HepG2 (cell line): ENCODE results near the gene SYPL2. TPM values are rescaled to one million over a fixed set of nuclear protein-coding genes. Genes with fewer than 3 reads are reported as not detected.
A peak's percentile ranks its signal among the peaks of the same experiment; 100 is the strongest.

Source experiments
- ATAC-seq: fragments of 200-7000 bp; cut with Tn5 transposase; 3 replicates; pipeline ENCODE4 v1.9.1; 2020; ENCODE audit warnings: mild to moderate bottlenecking, moderate library complexity
- BruUV-seq: library from RNA; stranded (reverse); fragments of 400-500 nt; replicated peaks from 2 replicates; lab custom pipeline; 2021; lab: Mats Ljungman, UMichigan
- CTCF ChIA-PET: fragments of 300-600 bp; formaldehyde crosslinking; extraction: SDS; loops from one replicate; lab custom pipeline; 2021; ENCODE audit warnings: low total read pairs, inconsistent platforms, low intra/inter-chr PET ratio; lab: Yijun Ruan, JAX
- POLR2A ChIA-PET: fragments of 350-600 bp; sonication (Branson Sonifier 250); formaldehyde crosslinking; loops from one replicate; lab custom pipeline; 2020; ENCODE audit warnings: antibody characterized with exemption, inconsistent platforms; lab: Yijun Ruan, JAX
- DNase-seq: peaks from one replicate; pipeline ENCODE4 v3.0.0-alpha.2; 2015; ENCODE audit warnings: low spot score
- FAIRE-seq: peaks from 3 replicates; lab custom pipeline; 2011; peaks lifted over from hg19 to GRCh38; lab: Jason Lieb, UNC
- H2AFZ ChIP-seq: one replicate; pipeline ENCODE4 v1.6.1; 2011; ENCODE audit warnings: low read length, inconsistent platforms
- H3K27ac ChIP-seq: fragments of 300-600 bp; 3 replicates; pipeline ENCODE4 v1.8.0; 2011; ENCODE audit warnings: mixed run types, mild to moderate bottlenecking, mixed read lengths, low read length, inconsistent platforms; ENCODE audit not compliant: insufficient read depth; ENCODE audit errors: extremely low read length
- H3K27me3 ChIP-seq, 2 experiments: fragments of 200-600 bp in 1 of 2; 2 replicates in 1 of 2; 3 replicates in 1 of 2; pipeline versions ENCODE4 v1.6.0 to v1.8.0; 2011; ENCODE audit warnings: low read length in 2 of 2, mild to moderate bottlenecking in 2 of 2, moderate library complexity in 2 of 2, inconsistent platforms in 1 of 2; ENCODE audit not compliant: insufficient read depth in 2 of 2, control insufficient read depth in 1 of 2
- H3K36me3 ChIP-seq, 2 experiments: fragments of 200-600 bp in 1 of 2; replicated peaks in 1 of 2; 2 replicates in 1 of 2; 3 replicates in 1 of 2; pipeline versions ENCODE4 v1.5.1 to v1.8.0; 2011; ENCODE audit warnings: low read length in 2 of 2, inconsistent platforms in 1 of 2; ENCODE audit not compliant: insufficient read depth in 2 of 2, control insufficient read depth in 1 of 2
- H3K4me1 ChIP-seq: 2 replicates; pipeline ENCODE4 v1.5.1; 2012; ENCODE audit warnings: low read length, inconsistent platforms; ENCODE audit not compliant: insufficient read depth
- H3K4me2 ChIP-seq: 2 replicates; pipeline ENCODE4 v1.6.0; 2011; ENCODE audit warnings: low read depth, low read length, inconsistent platforms
- H3K4me3 ChIP-seq, 3 experiments: fragments of 200-600 bp in 1 of 3; sonication (generic), shearing (Covaris generic) in 1 of 3; replicated peaks in 1 of 3; 2 replicates each; pipeline ENCODE4 v1.5.1; 2011 to 2016; ENCODE audit warnings: low read length in 3 of 3, inconsistent platforms in 2 of 3, low read depth in 2 of 3, mild to moderate bottlenecking in 2 of 3, control low read depth in 1 of 3, mixed read lengths in 1 of 3; ENCODE audit not compliant: insufficient read depth in 1 of 3
- H3K79me2 ChIP-seq: one replicate; pipeline ENCODE4 v1.6.1; 2011; ENCODE audit warnings: low read length, inconsistent platforms; ENCODE audit not compliant: insufficient read depth
- H3K9ac ChIP-seq: 2 replicates; pipeline ENCODE4 v1.6.0; 2011; ENCODE audit warnings: mild to moderate bottlenecking, low read depth, low read length, inconsistent platforms; ENCODE audit not compliant: insufficient read depth
- H3K9me3 ChIP-seq: 2 replicates; pipeline ENCODE4 v1.5.1; 2012; ENCODE audit warnings: mild to moderate bottlenecking, low read length
- H4K20me1 ChIP-seq: 2 replicates; pipeline ENCODE4 v1.6.0; 2011; ENCODE audit warnings: inconsistent platforms, mild to moderate bottlenecking, low read length, moderate library complexity; ENCODE audit not compliant: insufficient read depth
- CBFB ChIP-seq: sonication (generic); formaldehyde crosslinking; IDR thresholded peaks from 2 replicates; pipeline ENCODE4 v1.4.0; 2020; ENCODE audit warnings: missing genetic modification reagents
- EHMT2 ChIP-seq: fragments of 200-600 bp; sonication (generic); IDR thresholded peaks from 2 replicates; pipeline ENCODE4 v1.7.0; 2017; ENCODE audit warnings: antibody characterized with exemption, low read depth, low read length, borderline replicate concordance
- ETV6 ChIP-seq: sonication (generic); formaldehyde crosslinking; conservative IDR thresholded peaks from 2 replicates; pipeline ENCODE4 v1.4.0; 2020; ENCODE audit warnings: missing genetic modification reagents
- GATA4 ChIP-seq: sonication (generic); IDR thresholded peaks from 2 replicates; pipeline ENCODE4 v1.6.1; 2016; ENCODE audit warnings: antibody characterized with exemption, low read depth, borderline replicate concordance
- HIVEP1 ChIP-seq: sonication (generic); formaldehyde crosslinking; IDR thresholded peaks from 2 replicates; pipeline ENCODE4 v1.4.0; 2020; ENCODE audit warnings: mild to moderate bottlenecking, missing genetic modification reagents
- IKZF4 ChIP-seq: sonication (generic); formaldehyde crosslinking; IDR thresholded peaks from 2 replicates; pipeline ENCODE4 v1.5.1; 2020; ENCODE audit warnings: borderline replicate concordance, mild to moderate bottlenecking, low read depth, missing genetic modification reagents; ENCODE audit errors: not compliant biosample characterization
- KLF13 ChIP-seq: sonication (generic); formaldehyde crosslinking; IDR thresholded peaks from 2 replicates; pipeline ENCODE4 v1.4.0; 2020; ENCODE audit warnings: mild to moderate bottlenecking, missing genetic modification reagents
- MATR3 ChIP-seq: sonication (generic); formaldehyde crosslinking; IDR thresholded peaks from 2 replicates; pipeline ENCODE4 v1.4.0; 2020; ENCODE audit warnings: missing genetic modification reagents
- MIER3 ChIP-seq: IDR thresholded peaks from 2 replicates; pipeline ENCODE4 v1.6.1; 2016; ENCODE audit warnings: missing compliant biosample characterization, borderline replicate concordance
- RCOR2 ChIP-seq: IDR thresholded peaks from 2 replicates; pipeline ENCODE4 v1.6.1; 2016; ENCODE audit warnings: missing biosample characterization, missing genetic modification reagents
- SMAD1 ChIP-seq: sonication (generic); formaldehyde crosslinking; IDR thresholded peaks from 2 replicates; pipeline ENCODE4 v1.4.0; 2020; ENCODE audit warnings: missing genetic modification reagents, low read depth, mild to moderate bottlenecking, borderline replicate concordance
- SMAD3 ChIP-seq: sonication (generic); formaldehyde crosslinking; IDR thresholded peaks from 2 replicates; pipeline ENCODE4 v1.4.0; 2020; ENCODE audit warnings: missing genetic modification reagents
- SRSF9 ChIP-seq: fragments of 200-400 bp; formaldehyde crosslinking; IDR thresholded peaks from 2 replicates; pipeline ENCODE4 v1.6.1; 2018; ENCODE audit warnings: borderline replicate concordance, mild to moderate bottlenecking, low read depth, low read length; ENCODE audit not compliant: insufficient read depth, poor library complexity, severe bottlenecking
- ZEB1 ChIP-seq: IDR thresholded peaks from 2 replicates; pipeline ENCODE4 v1.6.1; 2012; ENCODE audit warnings: mild to moderate bottlenecking, low read depth, inconsistent platforms; ENCODE audit not compliant: insufficient replicate concordance
- ZMYM4 ChIP-seq: sonication (generic); formaldehyde crosslinking; IDR thresholded peaks from 2 replicates; pipeline ENCODE4 v1.8.1; 2023; ENCODE audit warnings: mild to moderate bottlenecking, missing genetic modification reagents
- WGBS: methylation state at CpG from one replicate; pipeline ENCODE4 v1.1.6; 2017; ENCODE audit warnings: low lambda C conversion rate; 5-methylcytosine and 5-hydroxymethylcytosine counted together
- in situ Hi-C: cut with HindIII; loops from 2 replicates; pipeline ENCODE4 v1.10.0; 2017; ENCODE audit warnings: low pct_unique_long_range_greater_than_20kb; ENCODE audit not compliant: extremely low pct_ligation_motif_present
- intact Hi-C: fragments of 100-400 bp; cut with micrococcal nuclease; formaldehyde crosslinking; loops from one replicate; pipeline ENCODE4 v1.10.0; 2022; ENCODE audit not compliant: unreplicated experiment
- polyA plus RNA-seq, 8 experiments: library from polyadenylated mRNA; depleted of rRNA in 3 of 8; stranded (reverse) in 7 of 8; unstranded in 1 of 8; fragments of >200 nt; fragmentation: Illumina TruSeq in 4 of 8; extraction: Trizol in 4 of 8; gene quantifications; 2 replicates each; pipeline versions ENCODE4 v1.2.1 to v1.2.3, GENCODE V29; 2011 to 2016; ENCODE audit warnings: low read depth in 4 of 8, missing spikeins in 1 of 8, mixed read lengths in 1 of 8; ENCODE audit not compliant: insufficient read depth in 1 of 8
- total RNA-seq, 5 experiments: library from RNA; depleted of rRNA; stranded (reverse); fragments of >200 nt; fragmentation: Illumina TruSeq; extraction: Trizol; gene quantifications; 2 replicates each; pipeline ENCODE4 v1.2.3, GENCODE V29; 2016; ENCODE audit warnings: low read depth in 1 of 5
- TF ChIP-seq, protein P1 (sequence below): sonication (generic); formaldehyde crosslinking; IDR thresholded peaks from 2 replicates; pipeline ENCODE4 v1.8.1; 2023; ENCODE audit warnings: mild to moderate bottlenecking, missing genetic modification reagents
- TF ChIP-seq, protein P2 (sequence below): sonication (generic); formaldehyde crosslinking; IDR thresholded peaks from 2 replicates; pipeline ENCODE4 v1.4.0; 2020; ENCODE audit warnings: mild to moderate bottlenecking, missing genetic modification reagents
- TF ChIP-seq, protein P3 (sequence below): sonication (generic); formaldehyde crosslinking; IDR thresholded peaks from 2 replicates; pipeline ENCODE4 v1.4.0; 2020; ENCODE audit warnings: missing genetic modification reagents

SYPL2 gene
- total and polyA plus RNA-seq, 2 of the 13 experiments (the other 11 are each of a cell fraction or from before 2014, with no cell fraction given) = 0.17 to 0.24 TPM

DNA sequence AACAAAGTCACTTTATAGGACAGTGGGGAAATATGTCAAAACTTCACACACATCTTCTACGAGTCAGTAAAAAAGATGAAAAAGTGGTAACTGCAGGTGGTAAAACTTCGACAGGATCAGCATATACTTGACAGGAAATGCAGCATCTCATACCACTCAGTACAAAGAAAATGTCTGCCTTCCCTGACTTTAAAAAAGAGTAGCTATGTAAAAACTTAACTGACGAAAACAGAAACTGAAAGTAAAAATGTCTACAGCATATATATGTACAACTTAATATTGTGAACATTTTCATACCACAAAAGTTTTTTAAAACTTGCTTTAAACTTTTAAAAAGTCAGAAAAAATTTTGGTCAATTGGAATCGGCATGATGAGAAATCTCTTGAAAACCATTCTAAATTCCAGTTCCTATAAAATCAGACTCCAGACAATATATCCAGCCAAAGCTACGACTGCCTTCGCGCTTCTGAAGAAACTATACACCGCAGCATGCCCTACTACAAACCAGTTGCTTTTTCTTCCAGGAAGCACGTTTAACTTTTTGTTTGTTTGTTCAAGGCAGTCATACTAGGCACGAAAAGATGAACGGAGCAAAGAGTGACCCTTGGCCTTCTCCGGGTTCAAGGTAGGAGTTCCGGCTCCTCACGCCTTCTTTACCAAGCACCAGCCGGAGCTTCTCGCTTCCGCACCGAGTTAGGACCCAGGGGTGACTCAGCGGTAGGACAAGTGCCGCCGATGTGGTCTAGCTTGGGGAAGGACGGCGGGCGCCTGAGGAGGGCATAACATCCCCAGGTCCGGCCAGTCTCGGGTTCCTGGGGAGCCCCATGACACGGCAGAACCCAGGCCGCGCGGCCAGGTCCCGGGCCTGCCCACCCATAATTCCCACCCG is 40.7 kb upstream of the SYPL2 start:
- Histone ChIP-seq H3K27ac (peak overlapping the region; percentile 93), H3K36me3 (peaks cover 5 to 14% of the 10 kb centered on the region in 2 experiments), H3K4me2 (peak overlapping the region; percentile 73), H3K9me3 (no peaks in the 10 kb centered on the region), H3K79me2 (peaks cover 45% of the 10 kb centered on the region), H3K27me3 (no peaks in the 10 kb centered on the region; a peak in 1 of 5 replicates), H4K20me1 (peaks cover 14% of the 10 kb centered on the region), H2AFZ (no peak overlapping the region), H3K4me3 (peak overlapping the region; percentile 84 to 90 (median 84)), H3K4me1 (peaks cover 45% of the 10 kb centered on the region), H3K9ac (peak overlapping the region; percentile 85)
- ChIA-PET POLR2A (interaction anchor here (0.8 to 2.3 kb wide), 23 partner anchors 11 to 335 kb away, joined by 3 to 12 read pairs (median 5); partner anchors contain the start of genes ATXN7L2, CYB561D1, GNAI3 and PSRC1), CTCF (no interaction called here)
- intact Hi-C loops (loop anchor here (2.0 to 5.0 kb wide), 3 partner anchors 15 to 67 kb away; partner anchors contain the start of gene CYB561D1), in situ Hi-C loops (loop anchor here (5.0 kb wide), 1 partner anchor 57 kb away; the partner anchor contains the start of gene ATXN7L2)
- FAIRE-seq (no peak), ATAC-seq (peak; percentile 76), DNase-seq (peak; percentile 59)
- TSS peak; percentile 86 for BruUV-seq
- 0% methylated on average over 10 of the region's 32 CpGs for WGBS
- TF ChIP-seq SMAD3 (CRISPR knock-in tag) = no peak; the same call in none of the 2 replicates
- TF ChIP-seq, protein P1, sequence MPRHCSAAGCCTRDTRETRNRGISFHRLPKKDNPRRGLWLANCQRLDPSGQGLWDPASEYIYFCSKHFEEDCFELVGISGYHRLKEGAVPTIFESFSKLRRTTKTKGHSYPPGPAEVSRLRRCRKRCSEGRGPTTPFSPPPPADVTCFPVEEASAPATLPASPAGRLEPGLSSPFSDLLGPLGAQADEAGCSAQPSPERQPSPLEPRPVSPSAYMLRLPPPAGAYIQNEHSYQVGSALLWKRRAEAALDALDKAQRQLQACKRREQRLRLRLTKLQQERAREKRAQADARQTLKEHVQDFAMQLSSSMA (CRISPR knock-in tag) = no peak
- no peak for TF ChIP-seq CBFB
- TF ChIP-seq, protein P2, sequence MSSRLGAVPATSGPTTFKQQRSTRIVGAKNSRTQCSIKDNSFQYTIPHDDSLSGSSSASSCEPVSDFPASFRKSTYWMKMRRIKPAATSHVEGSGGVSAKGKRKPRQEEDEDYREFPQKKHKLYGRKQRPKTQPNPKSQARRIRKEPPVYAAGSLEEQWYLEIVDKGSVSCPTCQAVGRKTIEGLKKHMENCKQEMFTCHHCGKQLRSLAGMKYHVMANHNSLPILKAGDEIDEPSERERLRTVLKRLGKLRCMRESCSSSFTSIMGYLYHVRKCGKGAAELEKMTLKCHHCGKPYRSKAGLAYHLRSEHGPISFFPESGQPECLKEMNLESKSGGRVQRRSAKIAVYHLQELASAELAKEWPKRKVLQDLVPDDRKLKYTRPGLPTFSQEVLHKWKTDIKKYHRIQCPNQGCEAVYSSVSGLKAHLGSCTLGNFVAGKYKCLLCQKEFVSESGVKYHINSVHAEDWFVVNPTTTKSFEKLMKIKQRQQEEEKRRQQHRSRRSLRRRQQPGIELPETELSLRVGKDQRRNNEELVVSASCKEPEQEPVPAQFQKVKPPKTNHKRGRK (CRISPR knock-in tag) = no peak
- no peak for TF ChIP-seq GATA4
- TF ChIP-seq ZMYM4 (CRISPR knock-in tag) = no peak
- TF ChIP-seq RCOR2 (CRISPR knock-in tag) = no peak
- no peak for TF ChIP-seq MATR3 (CRISPR knock-in tag)
- TF ChIP-seq KLF13 (CRISPR knock-in tag) = peak; percentile 67; the same call in 1 of the 2 replicates
- TF ChIP-seq SMAD1 (CRISPR knock-in tag) = no peak
- no peak for TF ChIP-seq EHMT2
- TF ChIP-seq, protein P3, sequence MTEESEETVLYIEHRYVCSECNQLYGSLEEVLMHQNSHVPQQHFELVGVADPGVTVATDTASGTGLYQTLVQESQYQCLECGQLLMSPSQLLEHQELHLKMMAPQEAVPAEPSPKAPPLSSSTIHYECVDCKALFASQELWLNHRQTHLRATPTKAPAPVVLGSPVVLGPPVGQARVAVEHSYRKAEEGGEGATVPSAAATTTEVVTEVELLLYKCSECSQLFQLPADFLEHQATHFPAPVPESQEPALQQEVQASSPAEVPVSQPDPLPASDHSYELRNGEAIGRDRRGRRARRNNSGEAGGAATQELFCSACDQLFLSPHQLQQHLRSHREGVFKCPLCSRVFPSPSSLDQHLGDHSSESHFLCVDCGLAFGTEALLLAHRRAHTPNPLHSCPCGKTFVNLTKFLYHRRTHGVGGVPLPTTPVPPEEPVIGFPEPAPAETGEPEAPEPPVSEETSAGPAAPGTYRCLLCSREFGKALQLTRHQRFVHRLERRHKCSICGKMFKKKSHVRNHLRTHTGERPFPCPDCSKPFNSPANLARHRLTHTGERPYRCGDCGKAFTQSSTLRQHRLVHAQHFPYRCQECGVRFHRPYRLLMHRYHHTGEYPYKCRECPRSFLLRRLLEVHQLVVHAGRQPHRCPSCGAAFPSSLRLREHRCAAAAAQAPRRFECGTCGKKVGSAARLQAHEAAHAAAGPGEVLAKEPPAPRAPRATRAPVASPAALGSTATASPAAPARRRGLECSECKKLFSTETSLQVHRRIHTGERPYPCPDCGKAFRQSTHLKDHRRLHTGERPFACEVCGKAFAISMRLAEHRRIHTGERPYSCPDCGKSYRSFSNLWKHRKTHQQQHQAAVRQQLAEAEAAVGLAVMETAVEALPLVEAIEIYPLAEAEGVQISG = no peak
- no peak for TF ChIP-seq ZEB1
- no peak for TF ChIP-seq SRSF9
- TF ChIP-seq IKZF4 (CRISPR knock-in tag) = no peak
- no peak for TF ChIP-seq MIER3 (CRISPR knock-in tag)
- TF ChIP-seq HIVEP1 (CRISPR knock-in tag) = no peak; the same call in 1 of the 2 replicates
- TF ChIP-seq ETV6 (CRISPR knock-in tag) = peak; percentile 18; the same call in 1 of the 2 replicates
